GM19023 (cell line): ENCODE data around the gene WDR18.

Experiments
- ATAC-seq: cut with Tn5 transposase; IDR thresholded peaks from one replicate; pipeline ENCODE4 v1.9.1; 2021; ENCODE audit warnings: mild to moderate bottlenecking, moderate library complexity; ENCODE audit not compliant: unreplicated experiment

WDR18 gene

DNA sequence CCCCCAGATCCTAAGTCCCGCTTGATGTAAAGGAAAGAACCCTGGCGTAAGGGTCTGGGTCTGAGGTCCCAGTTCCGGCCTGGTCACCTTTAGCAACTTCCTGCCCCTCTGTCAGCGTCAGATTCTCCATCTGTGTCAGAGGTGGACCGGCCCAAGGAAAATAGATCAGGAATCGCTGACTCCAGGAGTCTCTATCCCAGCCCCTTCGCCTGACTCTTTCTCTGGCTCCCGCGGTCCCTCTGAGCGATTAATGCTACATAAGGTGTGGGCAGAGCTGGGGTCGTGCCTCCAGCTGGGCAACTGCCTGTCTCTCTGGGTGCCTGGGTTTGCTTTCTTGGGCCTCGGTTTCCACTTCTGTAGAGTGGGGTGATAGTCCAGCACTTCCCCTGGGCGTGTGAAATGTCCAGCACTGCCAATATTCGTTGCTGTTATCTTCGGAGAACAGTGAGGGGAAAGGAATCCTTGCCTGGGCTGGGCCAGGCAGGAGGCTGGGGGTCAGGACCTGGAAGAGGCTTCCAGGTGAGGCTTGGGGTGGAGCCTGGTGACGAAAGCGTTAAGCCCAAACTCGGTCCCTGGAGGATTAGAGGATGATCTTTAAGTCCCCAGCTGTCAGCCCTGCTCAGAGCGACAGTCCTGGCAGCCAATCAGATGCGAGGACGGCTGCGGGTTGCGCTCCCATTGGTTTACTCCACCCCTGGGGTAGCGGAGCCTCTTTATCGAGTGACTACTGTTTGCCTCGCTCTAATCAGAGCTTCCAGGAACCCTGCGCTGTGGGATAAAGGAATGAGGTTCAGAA lies 56.5 kb downstream of the WDR18 start:
- no peak for ATAC-seq

- no peak for ATAC-seq
Measured at GRCh38 chr19:1041272-1041834, 57.2 kb downstream of the WDR18 start.

GRCh38 chr19:1041835-1042685 lies 57.9 kb downstream of the WDR18 start:
- ATAC-seq = no peak

- ATAC-seq = no peak
Measured at GRCh38 chr19:1042689-1043511, 58.8 kb downstream of the WDR18 start.
